ENCODE data around the gene ASZ1.
"Not testable (repeated sequence)": the region's sequence is repeated elsewhere in the genome, so short reads cannot be mapped to it uniquely, and the experiment has no call there.

The ASZ1 gene, protein sequence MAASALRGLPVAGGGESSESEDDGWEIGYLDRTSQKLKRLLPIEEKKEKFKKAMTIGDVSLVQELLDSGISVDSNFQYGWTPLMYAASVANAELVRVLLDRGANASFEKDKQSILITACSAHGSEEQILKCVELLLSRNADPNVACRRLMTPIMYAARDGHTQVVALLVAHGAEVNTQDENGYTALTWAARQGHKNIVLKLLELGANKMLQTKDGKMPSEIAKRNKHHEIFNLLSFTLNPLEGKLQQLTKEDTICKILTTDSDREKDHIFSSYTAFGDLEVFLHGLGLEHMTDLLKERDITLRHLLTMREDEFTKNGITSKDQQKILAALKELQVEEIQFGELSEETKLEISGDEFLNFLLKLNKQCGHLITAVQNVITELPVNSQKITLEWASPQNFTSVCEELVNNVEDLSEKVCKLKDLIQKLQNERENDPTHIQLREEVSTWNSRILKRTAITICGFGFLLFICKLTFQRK

GRCh38 chr7:117427258-117427701 lies at the start of gene ASZ1:
ASZ1 (minus strand) TSS chr7:117427493; CDS start chr7:117427460, 33 bp downstream.
- TF ChIP-seq, protein P1, sequence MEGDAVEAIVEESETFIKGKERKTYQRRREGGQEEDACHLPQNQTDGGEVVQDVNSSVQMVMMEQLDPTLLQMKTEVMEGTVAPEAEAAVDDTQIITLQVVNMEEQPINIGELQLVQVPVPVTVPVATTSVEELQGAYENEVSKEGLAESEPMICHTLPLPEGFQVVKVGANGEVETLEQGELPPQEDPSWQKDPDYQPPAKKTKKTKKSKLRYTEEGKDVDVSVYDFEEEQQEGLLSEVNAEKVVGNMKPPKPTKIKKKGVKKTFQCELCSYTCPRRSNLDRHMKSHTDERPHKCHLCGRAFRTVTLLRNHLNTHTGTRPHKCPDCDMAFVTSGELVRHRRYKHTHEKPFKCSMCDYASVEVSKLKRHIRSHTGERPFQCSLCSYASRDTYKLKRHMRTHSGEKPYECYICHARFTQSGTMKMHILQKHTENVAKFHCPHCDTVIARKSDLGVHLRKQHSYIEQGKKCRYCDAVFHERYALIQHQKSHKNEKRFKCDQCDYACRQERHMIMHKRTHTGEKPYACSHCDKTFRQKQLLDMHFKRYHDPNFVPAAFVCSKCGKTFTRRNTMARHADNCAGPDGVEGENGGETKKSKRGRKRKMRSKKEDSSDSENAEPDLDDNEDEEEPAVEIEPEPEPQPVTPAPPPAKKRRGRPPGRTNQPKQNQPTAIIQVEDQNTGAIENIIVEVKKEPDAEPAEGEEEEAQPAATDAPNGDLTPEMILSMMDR (IDR thresholded peaks at IDR 0.05; ENCODE audit: extremely low read depth, insufficient read depth, missing control alignments): no peak
- in situ Hi-C loops (cut with MboI; ENCODE audit: low pct_unique_long_range_greater_than_20kb, low sequenced_read_pairs, unreplicated experiment): no loop called here
- DNase-seq (ENCODE audit: low spot score): no peak

DNA sequence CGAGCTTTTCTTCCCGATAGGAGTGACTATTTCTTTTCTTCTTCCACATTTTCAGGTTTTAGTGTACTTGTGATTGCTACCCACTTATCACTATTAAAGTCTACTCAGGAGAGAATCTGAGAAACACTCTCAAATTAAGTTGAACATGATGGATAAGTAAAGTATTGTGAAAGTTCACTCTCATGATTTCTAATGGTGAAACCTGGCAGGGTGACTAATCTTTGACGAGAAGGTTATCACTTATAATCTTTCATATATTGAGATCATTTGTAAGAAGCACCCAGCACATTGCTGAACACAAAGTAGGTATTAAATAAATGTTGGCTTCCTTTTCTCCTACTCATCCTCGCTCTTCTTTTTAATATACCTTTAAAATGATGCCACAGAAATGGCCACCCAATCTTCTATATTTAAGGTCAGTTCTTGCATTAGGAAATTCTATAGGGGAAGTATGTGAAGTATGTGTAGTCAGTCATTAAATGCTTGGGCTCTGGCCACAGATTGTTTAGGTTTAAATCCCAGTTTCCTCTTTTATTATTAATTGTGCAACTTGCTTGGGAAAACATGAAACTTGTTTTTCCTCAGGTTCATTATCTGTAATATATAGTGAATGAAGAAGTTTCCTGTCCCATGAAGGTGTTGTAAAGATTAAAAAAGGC lies 49.4 kb upstream of the ASZ1 start:
- TF ChIP-seq, protein P1 (IDR thresholded peaks at IDR 0.05; ENCODE audit: extremely low read depth, insufficient read depth, missing control alignments): no peak
- no peak for DNase-seq (ENCODE audit: low spot score)
- in situ Hi-C loops (cut with MboI; ENCODE audit: low pct_unique_long_range_greater_than_20kb, low sequenced_read_pairs, unreplicated experiment): no loop called here

GRCh38 chr7:117472335-117472734 lies 45.0 kb upstream of the ASZ1 start:
- in situ Hi-C loops (cut with MboI; ENCODE audit: low pct_unique_long_range_greater_than_20kb, low sequenced_read_pairs, unreplicated experiment): loop anchor here (25.0 kb wide), 1 partner anchor 240 kb away; no protein-coding TSS in a partner anchor
- TF ChIP-seq, protein P1 (IDR thresholded peaks at IDR 0.05; ENCODE audit: extremely low read depth, insufficient read depth, missing control alignments): no peak
- DNase-seq (ENCODE audit: low spot score): no peak

- peak; percentile 19 for DNase-seq (ENCODE audit: low spot score)
- in situ Hi-C loops (cut with MboI; ENCODE audit: low pct_unique_long_range_greater_than_20kb, low sequenced_read_pairs, unreplicated experiment): loop anchor here (25.0 kb wide), 1 partner anchor 242 kb away; no protein-coding TSS in a partner anchor
- TF ChIP-seq, protein P1 (IDR thresholded peaks at IDR 0.05; ENCODE audit: extremely low read depth, insufficient read depth, missing control alignments): no peak
These were observed 43.5 kb upstream of the ASZ1 start for GRCh38 chr7:117470777-117471176.

DNA sequence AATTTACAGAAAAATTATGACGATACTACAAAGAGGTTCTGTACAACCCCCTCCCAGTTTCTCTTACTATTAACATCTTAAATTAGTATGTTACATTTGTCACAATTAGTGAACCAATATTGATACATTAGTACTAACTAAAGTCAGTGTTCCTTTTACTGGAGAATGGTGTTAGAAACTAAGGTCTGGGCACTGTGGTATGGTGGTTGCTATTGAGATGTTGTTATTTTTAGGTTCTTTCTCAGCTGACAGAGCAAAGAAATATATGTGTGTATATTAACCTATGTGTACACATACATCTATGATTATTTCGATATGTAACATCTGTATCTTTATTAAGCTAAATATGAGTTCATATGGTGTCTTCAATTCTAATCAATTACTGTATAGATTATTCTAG lies 40.9 kb upstream of the ASZ1 start:
- TF ChIP-seq, protein P1 (IDR thresholded peaks at IDR 0.05; ENCODE audit: extremely low read depth, insufficient read depth, missing control alignments): no peak
- in situ Hi-C loops (cut with MboI; ENCODE audit: low pct_unique_long_range_greater_than_20kb, low sequenced_read_pairs, unreplicated experiment): loop anchor here (25.0 kb wide), 1 partner anchor 244 kb away; no protein-coding TSS in a partner anchor
- no peak for DNase-seq (ENCODE audit: low spot score)

DNA sequence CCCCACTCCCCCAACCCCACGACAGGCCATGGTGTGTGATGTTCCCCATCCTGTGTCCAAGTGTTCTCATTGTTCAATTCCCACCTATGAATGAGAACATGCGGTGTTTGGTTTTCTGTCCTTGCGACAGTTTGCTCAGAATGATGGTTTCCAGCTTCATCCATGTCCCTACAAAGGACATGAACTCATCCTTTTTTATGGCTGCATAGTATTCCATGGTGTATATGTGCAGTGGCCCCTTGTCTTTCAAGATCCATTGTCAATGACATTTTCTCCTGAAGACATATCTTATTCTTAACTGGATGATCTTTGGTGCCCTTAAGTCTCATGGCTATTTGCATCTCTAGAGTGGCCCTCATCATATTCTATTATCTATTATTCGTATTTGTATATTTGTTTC lies 33.5 kb upstream of the ASZ1 start:
- in situ Hi-C loops (cut with MboI; ENCODE audit: low pct_unique_long_range_greater_than_20kb, low sequenced_read_pairs, unreplicated experiment): loop anchor here (25.0 kb wide), 1 partner anchor 251 kb away; no protein-coding TSS in a partner anchor
- DNase-seq (ENCODE audit: low spot score): not testable (repeated sequence)
